Mucosa of descending colon (tissue), 3 donors: ENCODE data around the gene EIF1. TPM values are rescaled to one million over a fixed set of nuclear protein-coding genes. Genes with fewer than 3 reads are reported as not detected.

Experiments
- ATAC-seq: fragments of 200-7000 bp; cut with Tn5 transposase; one replicate; pipeline ENCODE4 v1.9.1; 2020; ENCODE audit warnings: mild to moderate bottlenecking, moderate library complexity
- DNase-seq, 3 donors: peaks; one replicate each; pipeline ENCODE4 v3.0.0-alpha.2; 2020
- H3K36me3 ChIP-seq: fragments of 200-600 bp; one replicate; pipeline ENCODE4 v1.8.0; 2021; ENCODE audit warnings: low read depth, mild to moderate bottlenecking
- H3K4me1 ChIP-seq: fragments of 200-600 bp; one replicate; pipeline ENCODE4 v1.8.0; 2021; ENCODE audit warnings: low read depth, mild to moderate bottlenecking
- H3K4me3 ChIP-seq: fragments of 200-600 bp; one replicate; pipeline ENCODE4 v1.8.0; 2021; ENCODE audit warnings: mild to moderate bottlenecking
- H3K9me3 ChIP-seq: fragments of 200-600 bp; one replicate; pipeline ENCODE4 v1.8.0; 2021; ENCODE audit warnings: mild to moderate bottlenecking
- intact Hi-C, 2 donors: fragments of 100-400 bp; cut with DNase I in 1 of 2; cut with micrococcal nuclease in 1 of 2; formaldehyde crosslinking; loops; one replicate each; pipeline versions ENCODE4 v1.11.0 to v1.11.1; 2022; cut with DNase I, micrococcal nuclease
- total RNA-seq, 3 donors: library from RNA; stranded (reverse); fragmentation: NEBNext Ultra II Directional in 2 of 3; extraction: Animal tissue kit (Norgen Biotek cat#: 25700) in 2 of 3; gene quantifications; one replicate each; pipeline versions ENCODE4 v1.2.1 to v1.2.4, GENCODE V29; 2021 to 2023
- TF ChIP-seq, protein P1 (sequence below): fragments of 200-600 bp; IDR thresholded peaks from one replicate; pipeline ENCODE4 v1.8.0; 2022; ENCODE audit warnings: antibody characterized with exemption, mild to moderate bottlenecking
- donor health status: DM: no; HTN: no; CAD: no; lungs with moderate emphysema.
- donor health status: DM: no; HTN: no; CAD: no.
- donor health status: DM: no; HTN: yes; CAD: no.

Gene EIF1
- total RNA-seq, 3 donors from 2014 or later = 547 to 915 (median 566) TPM

DNA sequence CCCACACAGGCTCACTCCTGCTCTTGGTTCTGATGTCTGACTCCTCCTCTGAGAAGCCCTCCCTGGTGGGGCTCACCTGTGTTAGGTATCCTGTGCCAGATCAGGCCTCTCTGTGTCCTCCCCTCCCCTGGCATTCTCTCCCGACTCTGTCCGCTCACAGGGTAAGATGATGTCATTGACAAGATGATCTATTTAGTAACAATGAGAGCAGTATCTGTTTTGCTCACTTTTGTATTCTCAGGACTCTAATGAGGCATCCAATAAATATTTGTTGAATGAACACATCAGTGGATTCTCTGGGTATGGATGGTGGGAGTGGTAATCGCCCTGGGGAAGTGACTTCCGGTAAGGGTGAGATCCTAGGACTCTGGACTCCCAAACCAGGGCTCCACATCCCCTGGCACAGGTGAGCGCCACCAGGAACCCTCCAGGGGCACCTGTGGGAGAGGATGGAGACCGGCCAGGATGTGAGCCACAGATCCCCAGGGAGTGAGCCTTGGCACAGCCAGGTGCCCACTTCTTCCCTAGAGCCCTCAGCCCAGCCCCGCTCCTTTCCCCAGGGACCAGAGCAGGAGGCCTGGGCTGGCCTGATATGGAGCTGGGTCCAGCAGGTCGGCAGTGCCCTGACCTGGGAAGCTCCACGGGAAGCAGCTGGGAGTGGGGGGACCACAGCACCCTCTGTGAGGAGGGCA lies 51.1 kb downstream of the EIF1 start:
- ATAC-seq = no peak
- no peak for DNase-seq
- TF ChIP-seq, protein P1, sequence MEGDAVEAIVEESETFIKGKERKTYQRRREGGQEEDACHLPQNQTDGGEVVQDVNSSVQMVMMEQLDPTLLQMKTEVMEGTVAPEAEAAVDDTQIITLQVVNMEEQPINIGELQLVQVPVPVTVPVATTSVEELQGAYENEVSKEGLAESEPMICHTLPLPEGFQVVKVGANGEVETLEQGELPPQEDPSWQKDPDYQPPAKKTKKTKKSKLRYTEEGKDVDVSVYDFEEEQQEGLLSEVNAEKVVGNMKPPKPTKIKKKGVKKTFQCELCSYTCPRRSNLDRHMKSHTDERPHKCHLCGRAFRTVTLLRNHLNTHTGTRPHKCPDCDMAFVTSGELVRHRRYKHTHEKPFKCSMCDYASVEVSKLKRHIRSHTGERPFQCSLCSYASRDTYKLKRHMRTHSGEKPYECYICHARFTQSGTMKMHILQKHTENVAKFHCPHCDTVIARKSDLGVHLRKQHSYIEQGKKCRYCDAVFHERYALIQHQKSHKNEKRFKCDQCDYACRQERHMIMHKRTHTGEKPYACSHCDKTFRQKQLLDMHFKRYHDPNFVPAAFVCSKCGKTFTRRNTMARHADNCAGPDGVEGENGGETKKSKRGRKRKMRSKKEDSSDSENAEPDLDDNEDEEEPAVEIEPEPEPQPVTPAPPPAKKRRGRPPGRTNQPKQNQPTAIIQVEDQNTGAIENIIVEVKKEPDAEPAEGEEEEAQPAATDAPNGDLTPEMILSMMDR = no peak
- Histone ChIP-seq H3K36me3 (no peaks in the 10 kb centered on the region), H3K9me3 (no peaks in the 10 kb centered on the region), H3K4me1 (no peaks in the 10 kb centered on the region), H3K4me3 (no peak overlapping the region)
- intact Hi-C loops = loop anchor here (2.0 to 10.0 kb wide), 3 partner anchors 62 to 145 kb away; no protein-coding TSS in a partner anchor

DNA sequence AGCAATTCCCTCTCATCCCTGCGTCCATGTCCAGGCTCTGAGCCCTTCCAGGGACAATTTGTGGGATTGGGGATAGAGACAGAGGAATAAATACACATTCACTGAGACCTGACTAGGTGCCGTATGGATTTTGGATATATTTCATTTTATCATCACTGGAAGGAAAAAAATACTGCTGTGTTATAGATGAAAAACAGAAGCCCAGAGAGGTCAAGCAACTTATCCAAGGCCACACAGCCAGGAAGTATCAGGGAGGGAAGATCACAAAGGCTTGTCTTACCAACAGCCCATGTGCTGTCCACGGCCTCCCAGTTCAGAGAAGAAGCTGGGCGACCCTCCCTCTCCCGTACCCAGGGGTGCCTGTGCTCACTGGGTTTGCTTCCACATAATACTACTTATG lies 51.8 kb downstream of the EIF1 start:
- no peak overlapping the region for H3K4me3 ChIP-seq
- DNase-seq (no peak), ATAC-seq (no peak)
- H3K4me1 ChIP-seq = no peaks in the 10 kb centered on the region
- no peaks in the 10 kb centered on the region for H3K9me3 ChIP-seq
- intact Hi-C loops = no loop called here
- no peaks in the 10 kb centered on the region for H3K36me3 ChIP-seq
- TF ChIP-seq, protein P1 = no peak

DNA sequence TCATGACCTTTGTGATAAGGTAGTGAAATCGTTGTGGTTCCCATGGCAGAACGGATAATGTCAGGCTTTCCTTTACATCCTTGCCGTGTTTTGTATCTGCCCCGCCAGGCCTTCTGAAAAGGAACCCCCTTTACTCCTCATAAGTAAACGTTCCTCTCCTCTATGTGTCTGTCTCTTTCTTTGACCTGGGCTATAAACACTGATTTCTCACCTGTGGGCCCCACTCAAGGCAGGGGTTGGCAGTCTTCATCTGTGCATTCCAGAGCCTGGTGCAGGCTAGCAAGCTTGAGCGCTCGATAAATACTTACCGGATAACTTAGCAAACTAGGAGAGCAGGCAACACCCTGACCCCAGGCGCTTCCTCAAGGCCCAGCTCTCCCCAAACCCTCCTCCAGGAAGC lies 53.0 kb downstream of the EIF1 start:
- DNase-seq (no peak), ATAC-seq (no peak)
- no peaks in the 10 kb centered on the region for H3K4me1 ChIP-seq
- intact Hi-C loops = no loop called here
- TF ChIP-seq, protein P1 = no peak
- no peaks in the 10 kb centered on the region for H3K36me3 ChIP-seq
- no peak overlapping the region for H3K4me3 ChIP-seq
- H3K9me3 ChIP-seq = no peaks in the 10 kb centered on the region

Other genes starting within 250 kb of the EIF1 start
- not detected for gene KRT38, start 247.9 kb upstream of the EIF1 start, total RNA-seq
- gene KRT32, start 221.5 kb upstream of the EIF1 start, total RNA-seq = not detected
- gene KRT35, start 207.7 kb upstream of the EIF1 start, total RNA-seq = not detected
- not detected for gene KRT36, start 199.0 kb upstream of the EIF1 start, total RNA-seq
- 1 to 10 TPM in 1 of 3 donors, not detected in 2; 3.7 TPM for gene KRT13, start 183.3 kb upstream of the EIF1 start, total RNA-seq
- 10 to 100 TPM in 1 of 3 donors, 1 to 10 TPM in 2; 5.0 to 16.5 (median 5.4) TPM for gene KRT15, start 170.0 kb upstream of the EIF1 start, total RNA-seq
- 1,000 to 10,000 TPM in 2 of 3 donors, 100 to 1,000 TPM in 1; 723 to 2,357 (median 1,709) TPM for gene KRT19, start 160.6 kb upstream of the EIF1 start, total RNA-seq
- gene KRT9, start 116.8 kb upstream of the EIF1 start, total RNA-seq = not detected
- under 1 TPM in 1 of 3 donors, not detected in 2; 0.67 TPM for gene KRT14, start 102.0 kb upstream of the EIF1 start, total RNA-seq
- gene KRT16, start 76.1 kb upstream of the EIF1 start, total RNA-seq = not detected
- under 1 TPM in 1 of 3 donors, not detected in 2; 0.76 TPM for gene KRT17, start 64.3 kb upstream of the EIF1 start, total RNA-seq
- gene GAST, start 23.4 kb downstream of the EIF1 start, total RNA-seq = not detected
- gene HAP1, start 45.8 kb downstream of the EIF1 start, total RNA-seq = 1 to 10 TPM in 1 of 3 donors, under 1 TPM in 2; 0.12 to 2.8 (median 0.32) TPM
- gene JUP, start 97.8 kb downstream of the EIF1 start, total RNA-seq = 100 to 1,000 TPM; 165 to 383 (median 320) TPM
- gene P3H4, start 123.1 kb downstream of the EIF1 start, total RNA-seq = 10 to 100 TPM; 10.7 to 14.0 (median 12.1) TPM
- gene FKBP10, start 124.1 kb downstream of the EIF1 start, total RNA-seq = 10 to 100 TPM in 2 of 3 donors, 1 to 10 TPM in 1; 5.7 to 32.7 (median 18.6) TPM
- gene NT5C3B, start 147.3 kb downstream of the EIF1 start, total RNA-seq = 10 to 100 TPM; 17.8 to 46.5 (median 19.1) TPM
- gene KLHL10, start 148.9 kb downstream of the EIF1 start, total RNA-seq = under 1 TPM in 1 of 3 donors, not detected in 2; 0.73 TPM
- gene KLHL11, start 176.5 kb downstream of the EIF1 start, total RNA-seq = 10 to 100 TPM in 1 of 3 donors, 1 to 10 TPM in 2; 7.6 to 14.7 (median 8.5) TPM
- gene ACLY, start 230.1 kb downstream of the EIF1 start, total RNA-seq = 10 to 100 TPM; 80.3 to 95.2 (median 81.5) TPM
- 1 to 10 TPM in 1 of 3 donors, under 1 TPM in 1, not detected in 1; 0.34 to 2.1 TPM for gene ODAD4, start 241.7 kb downstream of the EIF1 start, total RNA-seq